Epidermal melanocyte (primary cell): Measurements from ENCODE around the gene CRX.
A peak's percentile ranks its signal among the peaks of the same experiment; 100 is the strongest.
"Not testable (repeated sequence)": the region's sequence is repeated elsewhere in the genome, so short reads cannot be mapped to it uniquely, and the experiment has no call there.

ENCODE experiments used
- DNase-seq: peaks from one replicate; pipeline ENCODE4 v3.0.0; 2011; ENCODE audit warnings: low spot score; ENCODE audit not compliant: insufficient read length

The CRX gene

DNA sequence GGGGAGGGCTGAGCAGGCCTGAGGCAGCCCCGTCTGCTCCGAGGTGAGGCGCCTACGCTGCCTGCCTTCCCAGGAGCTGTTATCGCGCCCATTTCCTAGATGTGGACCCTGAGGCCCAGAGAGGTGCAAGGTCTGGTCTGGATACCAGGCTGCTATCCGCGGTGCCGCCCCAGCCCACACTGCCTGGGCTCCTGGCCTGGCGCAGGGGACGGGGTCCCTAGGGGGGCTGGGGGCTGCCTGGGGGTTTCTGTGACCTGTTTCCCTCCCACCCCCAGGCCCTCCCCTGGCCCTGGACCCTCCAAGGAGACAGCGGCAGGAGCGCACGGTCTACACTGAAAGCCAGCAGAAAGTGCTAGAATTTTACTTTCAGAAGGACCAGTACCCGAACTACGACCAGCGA, 38.1 kb downstream of the CRX start:
- DNase-seq = not testable (repeated sequence)

DNA sequence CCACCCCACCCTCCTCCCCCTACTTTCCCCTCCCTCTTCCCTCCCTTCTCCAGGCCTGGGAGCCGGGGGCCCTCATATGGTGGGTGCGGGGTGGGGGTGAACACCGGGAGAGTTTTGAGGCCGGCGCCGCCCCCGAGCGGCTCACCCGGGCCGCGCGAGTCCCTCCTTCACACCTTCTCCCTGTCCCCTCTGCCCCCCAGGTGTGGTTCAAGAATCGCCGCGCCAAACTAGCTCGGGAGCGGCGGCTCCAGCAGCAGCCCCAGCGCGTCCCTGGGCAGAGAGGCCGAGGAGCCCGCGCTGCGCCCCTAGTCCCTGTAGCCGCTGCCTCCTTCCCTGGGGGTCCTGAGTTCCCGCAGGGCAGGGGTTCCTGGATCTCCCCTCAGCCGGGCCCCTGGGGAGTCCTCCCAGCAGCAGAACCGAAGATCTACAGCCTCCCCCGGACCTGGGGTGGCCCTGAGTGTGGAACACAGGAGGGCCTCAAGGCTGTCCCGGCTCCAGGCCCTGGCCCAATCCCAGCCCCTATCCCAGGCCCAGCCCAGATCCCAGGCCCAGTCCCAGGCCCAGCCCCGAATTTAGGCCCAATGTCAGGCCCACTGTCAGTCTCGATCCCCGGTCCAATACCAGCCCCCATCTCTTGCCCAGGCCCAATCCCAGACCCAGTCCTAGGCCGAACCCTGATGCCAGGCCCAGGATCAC, 39.0 kb downstream of the CRX start:
- DNase-seq = no peak

DNA sequence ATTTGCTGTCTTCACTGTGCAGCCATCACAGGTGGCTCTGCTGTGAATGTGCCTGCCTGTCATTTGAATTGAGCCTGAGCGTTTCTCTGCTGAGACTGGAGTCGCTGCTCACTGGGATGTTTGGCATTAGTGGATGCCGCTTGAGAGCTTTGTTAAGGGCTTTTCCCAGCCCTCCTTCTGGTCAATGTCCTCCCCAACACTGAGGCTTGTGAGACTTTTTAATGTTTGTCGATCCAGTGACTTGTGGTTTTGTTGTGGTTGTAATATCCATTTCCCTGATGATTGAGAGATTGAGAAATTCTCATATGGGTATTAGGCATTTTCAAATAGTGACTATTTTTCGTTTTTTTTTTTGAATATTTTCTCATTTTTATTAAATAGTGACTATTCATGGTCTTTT, 39.9 kb downstream of the CRX start:
- DNase-seq = no peak

DNA sequence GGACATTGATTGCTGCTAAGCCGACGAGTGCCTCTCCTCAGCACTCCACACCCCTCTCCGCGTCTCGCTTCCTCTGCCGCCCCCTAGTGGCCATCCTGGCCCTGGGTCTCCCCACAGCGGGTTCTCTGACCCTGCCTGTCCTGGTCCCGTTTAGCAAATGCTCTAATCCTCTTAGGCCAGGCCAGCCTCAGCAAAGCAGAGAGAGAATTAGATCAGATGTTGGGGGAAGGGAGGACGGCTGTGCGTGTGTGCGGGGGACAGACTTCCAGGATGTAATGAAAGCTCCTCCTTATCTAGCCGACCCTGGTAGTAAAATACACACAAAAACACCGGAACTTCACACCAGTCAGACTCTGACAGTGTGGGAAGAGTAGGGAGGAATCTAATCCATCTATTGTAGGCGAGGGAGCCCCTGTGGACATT, 41.8 kb downstream of the CRX start:
- peak; percentile 91 for DNase-seq

DNA sequence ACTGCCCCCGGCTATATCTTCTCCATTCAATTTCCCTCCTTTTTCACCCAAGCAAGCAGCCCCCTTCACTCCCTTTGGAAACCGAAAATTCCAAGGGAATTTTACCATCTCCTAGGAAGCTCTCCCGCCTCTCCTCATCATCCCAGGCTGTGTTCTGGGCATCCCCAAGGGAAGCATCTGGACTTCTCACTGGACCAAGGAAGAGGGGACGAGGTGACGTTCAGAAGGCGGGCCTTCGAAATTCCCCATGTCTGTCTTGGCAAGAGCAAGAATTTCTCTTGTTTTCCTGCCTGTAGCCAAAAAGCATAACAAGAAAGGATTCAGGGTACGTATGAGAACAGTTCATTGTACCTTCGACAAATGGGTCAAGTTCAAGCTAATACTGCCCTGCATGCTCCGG, 43.4 kb downstream of the CRX start:
- no peak for DNase-seq

DNA sequence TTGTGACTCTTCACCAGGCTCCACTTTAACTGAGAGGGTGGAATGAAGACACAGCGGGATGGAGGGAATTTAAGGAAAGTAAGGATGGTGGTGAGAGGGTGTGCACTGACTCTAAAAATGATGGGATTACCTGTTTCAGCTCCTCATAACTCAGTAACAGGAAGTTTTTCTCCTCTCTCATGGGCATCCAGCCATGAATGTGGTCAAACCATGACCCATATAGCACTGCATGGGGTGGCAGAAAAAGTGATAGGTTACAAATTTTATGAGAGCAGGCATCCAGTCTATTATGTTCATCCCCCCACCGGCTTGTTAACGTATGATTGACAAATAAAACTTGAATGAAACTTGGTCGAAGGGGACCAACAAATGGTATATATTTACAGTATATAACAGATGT, 57.2 kb downstream of the CRX start:
- DNase-seq = no peak

DNA sequence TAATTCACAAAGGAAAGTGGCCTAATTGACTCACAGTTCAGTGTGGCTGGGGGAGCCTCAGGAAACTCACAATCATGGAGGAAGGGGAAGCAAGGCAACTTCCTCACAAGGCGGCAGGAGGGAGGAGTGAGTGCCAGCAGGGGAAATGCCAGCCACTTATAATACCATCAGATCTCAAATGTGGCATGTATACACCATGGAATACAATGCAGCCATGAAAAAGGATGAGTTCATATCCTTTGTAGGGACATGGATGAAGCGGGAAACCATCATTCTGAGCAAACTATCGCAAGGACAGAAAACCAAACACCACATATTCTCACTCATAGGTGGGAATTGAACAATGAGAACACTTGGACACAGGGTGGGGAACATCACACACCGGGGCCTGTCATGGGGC, 57.6 kb downstream of the CRX start:
- DNase-seq = not testable (repeated sequence)

DNA sequence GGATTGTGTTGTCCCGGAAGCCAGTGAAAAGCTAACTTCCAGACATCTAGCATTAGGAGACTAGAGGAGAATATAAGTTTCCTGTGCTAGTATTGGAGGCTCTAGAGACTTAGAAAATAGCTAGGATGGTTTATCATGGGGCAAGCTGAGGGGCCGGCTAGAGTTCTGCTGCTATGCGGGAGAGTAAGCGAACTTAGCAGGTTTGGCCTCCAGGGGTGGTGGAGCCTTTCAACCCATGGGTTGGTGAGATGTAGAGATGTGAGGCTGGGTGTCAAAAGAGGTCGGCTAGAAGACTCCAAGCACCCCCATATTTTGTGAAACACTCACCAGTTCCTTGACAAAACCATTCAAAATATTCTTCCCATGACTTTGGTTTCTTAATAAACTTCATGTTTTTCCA, 60.0 kb downstream of the CRX start:
- DNase-seq = no peak

DNA sequence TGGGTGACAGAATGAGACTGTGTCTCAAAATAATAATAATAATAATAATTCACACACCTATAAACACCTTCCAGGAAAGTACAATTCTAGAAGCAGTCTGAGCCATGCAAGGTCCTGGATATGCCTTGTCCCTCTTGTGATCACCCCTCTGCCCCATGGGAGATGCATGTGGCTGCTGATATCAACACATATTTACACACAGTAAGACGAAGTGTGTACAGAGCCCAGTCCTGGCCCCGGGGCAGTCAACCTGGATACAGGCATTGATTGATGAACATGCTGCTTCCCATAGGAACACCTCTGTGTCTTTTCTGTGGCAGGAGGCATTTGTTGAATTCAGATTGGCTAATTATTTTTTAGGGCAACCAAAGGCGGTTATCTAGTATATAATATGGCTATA, 61.2 kb downstream of the CRX start:
- no peak for DNase-seq

DNA sequence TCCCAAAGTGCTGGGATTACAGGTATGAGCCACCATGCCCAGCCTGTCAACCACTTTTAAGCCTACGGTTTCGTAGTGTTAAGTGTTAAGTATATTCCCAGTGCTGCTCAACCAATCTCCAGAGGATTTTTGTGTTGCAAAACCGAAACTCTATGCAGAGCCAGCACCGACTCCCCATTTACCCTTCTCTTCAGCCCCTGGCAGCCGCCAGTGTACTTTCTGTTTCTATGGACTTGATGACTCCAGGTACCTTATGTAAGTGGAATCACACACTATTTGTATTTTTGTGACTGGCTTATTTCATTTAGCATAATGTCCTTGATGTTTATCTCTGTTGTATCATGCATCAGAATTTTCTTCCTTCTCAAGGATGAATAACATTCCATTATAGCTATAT, 63.3 kb downstream of the CRX start:
- no peak for DNase-seq

DNA sequence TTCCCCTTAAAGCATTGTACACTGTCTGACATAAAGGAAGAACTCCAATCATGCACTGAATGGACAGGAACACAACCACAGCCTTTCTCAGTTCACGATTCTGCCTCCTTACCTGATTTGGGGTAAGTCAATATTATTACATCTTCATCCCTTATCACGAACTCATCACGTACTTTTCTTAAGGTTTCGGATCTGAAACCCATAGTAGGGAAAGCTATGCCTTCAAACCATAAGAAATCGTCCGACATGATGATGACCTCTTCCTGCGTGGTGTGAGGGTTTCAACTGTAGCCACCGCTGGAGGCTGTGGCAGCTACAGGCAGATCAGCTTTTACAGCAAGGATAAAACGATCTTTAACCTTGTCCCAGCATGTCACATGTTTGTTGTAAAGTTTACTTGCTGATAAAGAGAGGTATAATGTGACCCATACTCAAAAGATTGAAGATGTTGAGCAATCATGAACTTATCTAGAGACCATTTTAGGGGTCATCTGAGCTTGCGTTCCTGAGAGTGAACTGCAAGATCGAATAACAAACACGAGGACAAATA, 64.3 kb downstream of the CRX start, which contains the start of gene SULT2A1:
Gene SULT2A1, minus strand, starts transcription at position 306 of the 550 bp plus-strand sequence. Its CDS starts 58 bp downstream, at position 248.
- DNase-seq = no peak

DNA sequence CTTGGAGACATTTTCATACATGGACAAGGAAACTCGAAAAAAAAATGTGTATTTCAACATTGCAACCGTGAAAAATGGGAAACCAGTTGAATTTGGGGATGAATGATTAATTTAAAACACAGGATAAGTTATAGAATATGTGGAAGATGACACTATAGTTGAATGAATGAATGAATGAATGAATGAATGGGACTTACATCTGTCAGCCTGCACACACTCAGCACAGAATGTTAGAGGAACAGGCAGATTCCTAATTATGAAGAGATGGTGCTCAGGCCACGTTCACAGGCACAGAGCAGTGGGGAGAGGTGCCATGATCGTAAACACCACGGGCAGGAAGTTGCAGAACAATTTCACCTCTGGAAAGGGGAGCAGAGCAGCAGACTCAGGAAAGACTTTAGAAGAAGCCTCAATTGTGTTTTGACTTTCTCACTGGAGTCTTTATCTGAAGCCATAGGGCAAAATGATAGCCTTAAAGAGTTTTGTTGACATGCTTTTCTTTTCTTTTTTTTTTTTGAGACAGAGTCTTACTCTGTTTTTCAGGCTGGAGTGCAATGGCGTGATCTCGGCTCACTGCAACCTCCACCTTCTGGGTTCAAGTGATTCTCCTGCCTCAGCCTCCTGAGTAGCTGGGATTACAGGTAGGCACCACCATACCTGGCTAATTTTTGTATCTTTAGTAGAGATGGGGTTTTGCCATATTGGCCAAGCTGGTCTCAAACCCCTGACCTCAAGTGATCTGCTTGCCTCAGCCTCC, 69.3 kb downstream of the CRX start:
- DNase-seq = no peak

DNA sequence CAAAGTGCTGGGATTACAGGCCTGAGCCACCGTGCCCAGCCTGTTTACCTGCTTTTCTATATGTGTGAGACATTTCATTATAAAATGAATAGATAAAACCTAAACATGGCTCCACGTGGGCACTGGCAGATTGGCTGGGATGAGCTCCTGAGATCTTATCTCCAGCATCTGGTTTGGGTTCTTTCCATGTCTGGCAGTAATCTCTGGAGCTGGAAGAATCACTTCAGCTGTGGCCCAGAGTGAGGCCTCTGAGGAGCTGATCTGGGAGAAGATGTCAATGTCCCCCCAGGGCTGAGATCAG, 69.8 kb downstream of the CRX start:
- no peak for DNase-seq

DNA sequence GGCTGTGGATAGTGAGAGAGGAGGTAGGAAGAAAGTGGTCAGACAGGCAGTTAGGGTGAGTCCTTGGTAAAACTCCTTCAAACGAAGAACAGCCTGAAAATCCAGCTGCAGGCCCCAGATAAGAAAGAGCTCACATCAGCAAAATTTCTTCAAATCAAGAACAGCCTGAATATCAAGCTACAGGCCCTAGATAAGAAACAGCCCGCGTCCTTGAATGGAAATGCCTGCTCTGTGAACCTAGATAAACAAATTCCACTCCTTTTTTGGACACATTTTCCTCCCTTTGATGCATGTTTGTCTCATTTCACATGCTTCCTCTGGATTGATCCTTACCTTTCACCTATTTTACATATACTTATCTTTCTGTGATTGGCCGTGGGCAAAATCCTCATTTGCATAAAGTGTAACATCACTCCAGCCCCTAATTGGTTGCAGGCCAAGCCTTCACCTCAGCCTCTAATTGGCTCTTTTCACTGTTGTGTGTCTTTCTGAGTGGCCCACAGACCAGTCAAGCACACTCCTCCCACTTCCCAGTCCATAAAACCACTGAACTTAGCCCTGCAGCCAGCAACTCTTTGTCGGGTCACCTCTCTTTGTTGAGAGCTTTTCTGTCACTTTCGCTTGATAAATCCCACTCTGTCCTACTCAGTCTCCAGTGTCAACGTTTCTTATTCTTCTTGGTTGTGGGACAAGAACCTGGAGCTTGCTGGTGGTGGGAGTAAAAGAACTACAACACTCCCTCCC, 70.4 kb downstream of the CRX start:
- no peak for DNase-seq
